Nephron progenitor cell (in vitro differentiated cells): ENCODE data around the gene ATP1B3.
"Not testable (repeated sequence)": the region's sequence is repeated elsewhere in the genome, so short reads cannot be mapped to it uniquely, and the experiment has no call there.

ENCODE experiments used
- DNase-seq: peaks from one replicate; pipeline ENCODE4 v3.0.0; 2021
- H3K27ac Mint-ChIP-seq: 2 replicates; pipeline ENCODE4 v1.8.0; 2021; ENCODE audit warnings: mild to moderate bottlenecking, moderate library complexity, mixed read lengths
- H3K27me3 Mint-ChIP-seq: 2 replicates; pipeline ENCODE4 v1.8.0; 2021; ENCODE audit warnings: mild to moderate bottlenecking, low read depth, mixed read lengths; ENCODE audit not compliant: poor library complexity
- H3K36me3 Mint-ChIP-seq: 2 replicates; pipeline ENCODE4 v1.8.0; 2021; ENCODE audit warnings: low read depth, mixed read lengths
- H3K4me1 Mint-ChIP-seq: 2 replicates; pipeline ENCODE4 v1.8.0; 2021; ENCODE audit warnings: mixed read lengths
- H3K4me3 Mint-ChIP-seq: 2 replicates; pipeline ENCODE4 v1.8.0; 2021; ENCODE audit warnings: mild to moderate bottlenecking, moderate library complexity, mixed read lengths
- H3K9me3 Mint-ChIP-seq: 2 replicates; pipeline ENCODE4 v1.8.0; 2021; ENCODE audit warnings: mild to moderate bottlenecking, moderate library complexity, mixed read lengths
- CTCF ChIP-seq: fragments of 200-600 bp; sonication (generic); IDR thresholded peaks from 2 replicates; pipeline ENCODE4 v1.5.0; 2021; ENCODE audit warnings: antibody characterized with exemption

Gene ATP1B3

GRCh38 chr3:141878817-141879216, 2.4 kb downstream of the ATP1B3 start:
- Mint-ChIP-seq H3K36me3 (peaks cover 8% of the 10 kb centered on the region), H3K27me3 (peaks cover 14% of the 10 kb centered on the region), H3K9me3 (no peaks in the 10 kb centered on the region), H3K4me1 (peaks cover 39% of the 10 kb centered on the region), H3K4me3 (peak overlapping the region; percentile 93), H3K27ac (no peak overlapping the region)
- DNase-seq, result no peak
- no peak for TF ChIP-seq CTCF

GRCh38 chr3:141881702-141882101, 5.3 kb downstream of the ATP1B3 start:
- DNase-seq, result no peak
- Mint-ChIP-seq H3K4me3 (no peak overlapping the region), H3K27ac (peak overlapping the region; percentile 19), H3K9me3 (no peaks in the 10 kb centered on the region), H3K4me1 (peaks cover 32% of the 10 kb centered on the region), H3K36me3 (peaks cover 28% of the 10 kb centered on the region), H3K27me3 (peaks cover 3% of the 10 kb centered on the region)
- TF ChIP-seq CTCF, result no peak

- peaks cover 58% of the 10 kb centered on the region for H3K36me3 Mint-ChIP-seq
- no peak overlapping the region for H3K4me3 Mint-ChIP-seq
- no peak for TF ChIP-seq CTCF
- peaks cover 3% of the 10 kb centered on the region for H3K27me3 Mint-ChIP-seq
- DNase-seq, result no peak
- H3K4me1 Mint-ChIP-seq, result peaks cover 4% of the 10 kb centered on the region
- H3K9me3 Mint-ChIP-seq, result peaks cover 22% of the 10 kb centered on the region
- no peak overlapping the region for H3K27ac Mint-ChIP-seq
Measured at GRCh38 chr3:141887051-141887450, 10.6 kb downstream of the ATP1B3 start.

GRCh38 chr3:141888548-141888947, 12.1 kb downstream of the ATP1B3 start:
- peaks cover 22% of the 10 kb centered on the region for H3K9me3 Mint-ChIP-seq
- H3K36me3 Mint-ChIP-seq, result peaks cover 55% of the 10 kb centered on the region
- not testable (repeated sequence) for DNase-seq, H3K4me3 Mint-ChIP-seq, H3K27me3 Mint-ChIP-seq, H3K4me1 Mint-ChIP-seq, H3K27ac Mint-ChIP-seq

GRCh38 chr3:141894524-141895176, 18.2 kb downstream of the ATP1B3 start:
- peaks cover 35% of the 10 kb centered on the region for H3K9me3 Mint-ChIP-seq
- no peak for TF ChIP-seq CTCF
- peaks cover 4% of the 10 kb centered on the region for H3K4me1 Mint-ChIP-seq
- H3K27ac Mint-ChIP-seq, result no peak overlapping the region
- no peak overlapping the region for H3K4me3 Mint-ChIP-seq
- no peak for DNase-seq
- H3K27me3 Mint-ChIP-seq, result no peaks in the 10 kb centered on the region
- H3K36me3 Mint-ChIP-seq, result peaks cover 68% of the 10 kb centered on the region

GRCh38 chr3:141895731-141896130, 19.3 kb downstream of the ATP1B3 start:
- Mint-ChIP-seq H3K27ac (no peak overlapping the region), H3K4me1 (peaks cover 4% of the 10 kb centered on the region), H3K4me3 (no peak overlapping the region), H3K27me3 (no peaks in the 10 kb centered on the region), H3K36me3 (peaks cover 77% of the 10 kb centered on the region), H3K9me3 (peaks cover 45% of the 10 kb centered on the region)
- TF ChIP-seq CTCF, result no peak
- DNase-seq, result no peak
